OCI-LY3 (cell line): ENCODE results near the gene USF1.

ENCODE experiments used
- H2AFZ ChIP-seq: fragments of 200-600, 300-600 bp; shearing (Covaris generic); 2 replicates; pipeline ENCODE4 v1.6.0; 2014; ENCODE audit warnings: antibody characterized with exemption, low read depth, low read length
- H3K27ac ChIP-seq: fragments of 200-600, 300-600 bp; sonication (generic); 2 replicates; pipeline ENCODE4 v1.5.1; 2014; ENCODE audit warnings: mild to moderate bottlenecking, low read length, moderate library complexity, mixed read lengths
- H3K27me3 ChIP-seq: fragments of 200-600, 300-600 bp; sonication (generic); 2 replicates; pipeline ENCODE4 v1.6.1; 2014; ENCODE audit warnings: low read depth, low read length, mixed read lengths
- H3K36me3 ChIP-seq: fragments of 200-600, 300-600 bp; sonication (generic); replicated peaks from 2 replicates; pipeline ENCODE3; 2014; ENCODE audit warnings: low read depth, low read length, mixed read lengths
- H3K4me1 ChIP-seq: fragments of 300-600, 200-600 bp; sonication (generic); 2 replicates; pipeline ENCODE4 v1.6.1; 2014; ENCODE audit warnings: low read length, mixed read lengths
- H3K4me2 ChIP-seq: fragments of 200-600, 300-600 bp; sonication (generic); 2 replicates; pipeline ENCODE4 v1.6.1; 2014; ENCODE audit warnings: low read length, mixed read lengths
- H3K4me3 ChIP-seq: fragments of 300-600, 200-600 bp; sonication (generic); 2 replicates; pipeline ENCODE4 v1.5.1; 2014; ENCODE audit warnings: antibody characterized with exemption, mild to moderate bottlenecking, low read length, moderate library complexity
- H3K79me2 ChIP-seq: fragments of 300-600, 200-600 bp; shearing (Covaris generic); 2 replicates; pipeline ENCODE4 v1.6.1; 2014; ENCODE audit warnings: mild to moderate bottlenecking, low read length, mixed read lengths
- H3K9ac ChIP-seq: fragments of 300-600, 200-600 bp; shearing (Covaris generic); 2 replicates; pipeline ENCODE4 v1.6.0; 2014; ENCODE audit warnings: mild to moderate bottlenecking, low read length, moderate library complexity
- H3K9me3 ChIP-seq: fragments of 200-600, 300-600 bp; shearing (Covaris generic); 2 replicates; pipeline ENCODE4 v1.6.1; 2014; ENCODE audit warnings: low read length, mixed read lengths; ENCODE audit not compliant: insufficient read depth
- H4K20me1 ChIP-seq: fragments of 200-600, 300-600 bp; sonication (generic); 2 replicates; pipeline ENCODE4 v1.6.1; 2016; ENCODE audit warnings: low read length, mixed read lengths; ENCODE audit not compliant: insufficient read depth
- EZH2phosphoT487 ChIP-seq: fragments of 200-600 bp; shearing (Covaris generic); IDR thresholded peaks from 2 replicates; pipeline ENCODE4 v1.6.1; 2018; ENCODE audit warnings: antibody characterized with exemption, mixed run types, low read depth
- TF ChIP-seq, protein P1 (sequence below): fragments of 200-600, 300-600 bp; sonication (generic); IDR thresholded peaks from 2 replicates; pipeline ENCODE4 v1.5.1; 2014; ENCODE audit warnings: antibody characterized with exemption, low read length, low read depth

Gene USF1

DNA sequence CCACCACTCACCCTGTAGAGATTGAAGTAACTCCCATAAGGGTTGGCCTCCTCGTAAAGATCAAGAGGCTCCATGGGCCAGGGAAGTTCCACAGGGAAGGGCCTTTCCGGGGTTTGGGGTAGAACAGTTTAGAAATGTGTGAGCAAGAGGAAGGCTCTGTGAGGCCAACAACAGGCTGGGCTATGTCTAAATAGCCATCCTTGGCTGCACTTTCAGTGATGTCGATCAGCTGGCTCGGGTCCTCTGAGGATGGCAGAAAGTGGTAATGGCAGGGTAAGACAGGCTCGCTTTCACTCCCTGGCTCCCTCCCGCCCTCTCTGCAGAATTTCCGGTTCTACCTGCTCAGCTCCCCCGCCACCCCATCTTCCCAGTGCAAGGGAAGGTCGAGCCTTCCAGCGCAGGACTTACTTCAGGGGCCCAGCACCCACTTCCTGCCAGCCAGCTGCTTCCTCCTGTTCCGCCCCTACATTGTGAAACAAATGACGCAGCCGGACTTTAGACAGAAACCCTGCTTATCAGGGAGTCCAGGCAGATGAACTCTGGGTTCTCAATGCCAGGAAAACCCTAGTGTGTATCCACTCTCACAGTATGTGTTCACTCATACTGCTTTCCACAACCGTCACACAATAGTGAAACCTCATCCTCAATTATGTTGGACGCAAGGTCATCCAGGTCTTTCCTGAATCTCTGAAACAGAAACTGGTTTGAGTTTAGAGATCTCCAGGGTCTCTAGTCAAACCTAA lies 32.1 kb downstream of the USF1 start:
- peak overlapping the region; percentile 99 for H2AFZ ChIP-seq
- TF ChIP-seq, protein P1, sequence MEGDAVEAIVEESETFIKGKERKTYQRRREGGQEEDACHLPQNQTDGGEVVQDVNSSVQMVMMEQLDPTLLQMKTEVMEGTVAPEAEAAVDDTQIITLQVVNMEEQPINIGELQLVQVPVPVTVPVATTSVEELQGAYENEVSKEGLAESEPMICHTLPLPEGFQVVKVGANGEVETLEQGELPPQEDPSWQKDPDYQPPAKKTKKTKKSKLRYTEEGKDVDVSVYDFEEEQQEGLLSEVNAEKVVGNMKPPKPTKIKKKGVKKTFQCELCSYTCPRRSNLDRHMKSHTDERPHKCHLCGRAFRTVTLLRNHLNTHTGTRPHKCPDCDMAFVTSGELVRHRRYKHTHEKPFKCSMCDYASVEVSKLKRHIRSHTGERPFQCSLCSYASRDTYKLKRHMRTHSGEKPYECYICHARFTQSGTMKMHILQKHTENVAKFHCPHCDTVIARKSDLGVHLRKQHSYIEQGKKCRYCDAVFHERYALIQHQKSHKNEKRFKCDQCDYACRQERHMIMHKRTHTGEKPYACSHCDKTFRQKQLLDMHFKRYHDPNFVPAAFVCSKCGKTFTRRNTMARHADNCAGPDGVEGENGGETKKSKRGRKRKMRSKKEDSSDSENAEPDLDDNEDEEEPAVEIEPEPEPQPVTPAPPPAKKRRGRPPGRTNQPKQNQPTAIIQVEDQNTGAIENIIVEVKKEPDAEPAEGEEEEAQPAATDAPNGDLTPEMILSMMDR, result no peak
- TF ChIP-seq EZH2phosphoT487, result no peak
- peak overlapping the region; percentile 71 for H3K4me3 ChIP-seq
- peaks cover 7% of the 10 kb centered on the region; the same call in 1 of the 2 replicates for H3K27me3 ChIP-seq
- peak overlapping the region; percentile 59 for H3K9ac ChIP-seq
- no peaks in the 10 kb centered on the region for H4K20me1 ChIP-seq
- peak overlapping the region; percentile 30 for H3K27ac ChIP-seq
- H3K36me3 ChIP-seq, result no peaks in the 10 kb centered on the region
- no peaks in the 10 kb centered on the region for H3K9me3 ChIP-seq
- H3K4me1 ChIP-seq, result peaks cover 14% of the 10 kb centered on the region
- peak overlapping the region; percentile 93 for H3K4me2 ChIP-seq
- no peaks in the 10 kb centered on the region for H3K79me2 ChIP-seq

DNA sequence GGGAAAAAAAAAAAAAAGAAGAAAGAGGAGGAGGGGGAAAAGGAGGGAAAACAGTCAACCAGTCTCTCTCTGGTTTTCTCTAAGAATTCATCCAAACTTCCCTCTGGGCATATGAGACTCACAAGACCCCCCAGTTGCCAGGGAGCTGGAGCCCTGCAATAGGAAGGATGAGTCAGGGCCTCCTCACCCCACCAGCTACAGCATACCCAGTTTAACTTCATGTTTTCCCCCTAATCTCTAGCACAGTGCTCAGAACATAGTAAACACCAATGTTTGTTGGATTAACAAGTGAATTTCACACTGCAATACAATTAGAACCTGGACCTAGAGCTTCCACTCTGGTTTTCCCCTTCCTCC lies 32.7 kb downstream of the USF1 start:
- H3K4me2 ChIP-seq, result peak overlapping the region; percentile 93
- no peaks in the 10 kb centered on the region for H3K9me3 ChIP-seq
- H3K27ac ChIP-seq, result peak overlapping the region; percentile 30
- H3K9ac ChIP-seq, result peak overlapping the region; percentile 59
- H3K4me1 ChIP-seq, result peaks cover 14% of the 10 kb centered on the region
- H2AFZ ChIP-seq, result peak overlapping the region; percentile 99
- H3K27me3 ChIP-seq, result 0 out of 2 replicates have a peak, but pooled peaks cover 3% of the 10 kb centered on the region
- no peak for TF ChIP-seq EZH2phosphoT487
- TF ChIP-seq, protein P1, result no peak
- H3K4me3 ChIP-seq, result peak overlapping the region; percentile 71
- H3K36me3 ChIP-seq, result no peaks in the 10 kb centered on the region
- H3K79me2 ChIP-seq, result no peaks in the 10 kb centered on the region
- H4K20me1 ChIP-seq, result no peaks in the 10 kb centered on the region

DNA sequence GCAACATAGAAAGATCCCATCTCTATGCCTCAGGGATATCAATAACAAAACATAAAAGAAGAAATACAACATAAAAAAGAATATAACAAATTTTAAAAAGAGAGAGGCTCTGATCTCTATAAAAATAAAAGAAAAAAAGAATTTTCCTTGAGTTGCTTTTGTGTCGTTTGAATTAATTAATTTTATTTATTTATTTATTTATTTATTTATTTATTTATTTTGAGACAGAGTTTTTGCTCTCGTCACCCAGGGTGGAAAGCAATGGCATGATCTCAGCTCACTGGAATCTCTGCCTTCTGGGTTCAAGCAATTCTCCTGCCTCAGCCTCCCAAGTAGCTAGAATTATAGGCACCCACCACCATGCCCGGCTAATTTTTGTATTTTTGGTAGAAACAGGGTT lies 33.4 kb downstream of the USF1 start:
- no peak overlapping the region for H2AFZ ChIP-seq
- H3K9ac ChIP-seq, result no peak overlapping the region
- H4K20me1 ChIP-seq, result no peaks in the 10 kb centered on the region
- H3K27ac ChIP-seq, result no peak overlapping the region
- peaks cover 14% of the 10 kb centered on the region for H3K4me1 ChIP-seq
- H3K9me3 ChIP-seq, result no peaks in the 10 kb centered on the region
- H3K4me2 ChIP-seq, result no peak overlapping the region
- TF ChIP-seq, protein P1, result no peak
- TF ChIP-seq EZH2phosphoT487, result no peak
- no peaks in the 10 kb centered on the region for H3K79me2 ChIP-seq
- no peaks in the 10 kb centered on the region for H3K36me3 ChIP-seq
- H3K27me3 ChIP-seq, result no peaks in the 10 kb centered on the region
- no peak overlapping the region for H3K4me3 ChIP-seq

DNA sequence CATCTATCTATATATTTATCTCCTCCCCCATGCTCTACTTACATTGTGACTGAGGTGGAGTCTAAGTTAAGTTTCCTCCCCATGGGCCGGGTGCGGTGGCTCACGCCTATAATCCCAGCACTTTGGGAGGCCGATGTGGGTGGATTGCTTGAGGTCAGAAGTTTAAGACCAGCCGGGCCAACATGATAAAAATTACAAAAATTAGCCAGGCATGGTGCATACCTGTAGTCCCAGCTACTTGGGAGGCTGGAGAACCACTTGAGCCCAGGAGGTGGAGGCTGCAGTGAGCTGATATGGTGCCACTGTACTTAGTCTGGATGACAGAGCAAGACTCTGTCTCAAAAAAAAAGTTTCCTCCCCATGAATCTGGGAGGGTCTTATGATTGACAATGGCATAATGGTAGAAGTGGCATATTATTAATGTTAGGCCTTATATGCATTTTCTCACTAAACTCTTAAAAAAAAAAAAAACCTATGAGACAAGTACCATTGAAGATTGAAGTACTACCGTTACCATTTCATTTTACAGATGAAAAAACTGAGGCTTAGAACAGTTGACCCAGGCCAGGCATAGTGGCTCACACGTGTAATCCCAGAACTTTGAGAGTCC lies 36.1 kb downstream of the USF1 start:
- TF ChIP-seq EZH2phosphoT487, result no peak
- TF ChIP-seq, protein P1, result no peak
- Histone ChIP-seq H3K4me3 (no peak overlapping the region), H3K9ac (no peak overlapping the region), H3K79me2 (no peaks in the 10 kb centered on the region), H3K27me3 (no peaks in the 10 kb centered on the region), H3K4me1 (peaks cover 14% of the 10 kb centered on the region), H4K20me1 (no peaks in the 10 kb centered on the region), H3K4me2 (no peak overlapping the region), H3K36me3 (no peaks in the 10 kb centered on the region), H2AFZ (no peak overlapping the region), H3K9me3 (no peaks in the 10 kb centered on the region), H3K27ac (no peak overlapping the region)
